ENCODE data around the gene COA8. TPM values are rescaled to one million over a fixed set of nuclear protein-coding genes. Genes with fewer than 3 reads are reported as not detected.
A peak's percentile ranks its signal among the peaks of the same experiment; 100 is the strongest.

Gene COA8
- total and polyA plus RNA-seq, 2 donors from 2014 or later, result 40.7 to 65.1 TPM

DNA sequence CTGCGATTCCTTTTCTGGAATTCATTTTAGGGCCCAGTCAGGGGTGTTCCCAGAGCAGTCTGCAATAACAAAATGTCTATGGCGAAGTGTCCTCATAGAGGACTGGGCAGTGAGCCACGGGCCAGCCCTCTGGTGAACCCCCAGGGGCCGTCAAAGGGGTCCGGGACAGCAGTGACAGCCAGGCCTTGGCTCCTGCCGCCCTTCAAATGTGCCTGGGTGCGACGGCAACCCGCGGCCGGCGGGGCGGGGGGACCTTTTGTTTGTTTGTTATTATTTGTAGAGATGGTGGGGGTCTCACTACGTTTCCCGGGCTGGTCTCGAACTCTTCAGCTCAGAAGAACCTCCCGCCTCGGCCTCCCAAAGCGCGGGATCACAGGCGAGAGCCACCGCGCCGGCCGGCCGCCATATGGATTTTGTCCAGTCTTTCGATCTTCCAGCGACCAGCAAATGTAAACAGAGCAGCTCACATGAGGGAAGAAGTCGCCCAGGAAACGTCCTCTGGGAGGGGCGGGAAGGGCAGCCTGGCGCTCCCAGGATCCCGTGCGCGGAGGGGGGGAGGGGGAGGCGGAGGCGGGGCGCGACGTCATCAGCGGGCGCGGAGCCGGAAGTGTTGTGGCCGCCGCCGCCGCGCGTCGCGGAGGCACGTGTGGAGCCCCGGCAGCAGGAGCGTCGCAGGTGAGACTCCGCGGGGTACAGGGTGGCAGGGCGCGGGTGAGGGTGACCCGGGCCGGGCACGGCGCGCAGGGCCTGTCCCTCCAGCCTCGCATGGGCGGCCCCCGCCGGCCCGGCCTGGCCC lies 34.0 kb upstream of the COA8 start, which contains the start of gene TRMT61A:
Gene TRMT61A (plus strand): TSS at position 610 of the 796 bp plus-strand sequence. CDS start 783 bp downstream, outside the sequence.
- FAIRE-seq (no peak), DNase-seq (peak; percentile 90 to 96 (median 95))
- TF ChIP-seq, protein P1, sequence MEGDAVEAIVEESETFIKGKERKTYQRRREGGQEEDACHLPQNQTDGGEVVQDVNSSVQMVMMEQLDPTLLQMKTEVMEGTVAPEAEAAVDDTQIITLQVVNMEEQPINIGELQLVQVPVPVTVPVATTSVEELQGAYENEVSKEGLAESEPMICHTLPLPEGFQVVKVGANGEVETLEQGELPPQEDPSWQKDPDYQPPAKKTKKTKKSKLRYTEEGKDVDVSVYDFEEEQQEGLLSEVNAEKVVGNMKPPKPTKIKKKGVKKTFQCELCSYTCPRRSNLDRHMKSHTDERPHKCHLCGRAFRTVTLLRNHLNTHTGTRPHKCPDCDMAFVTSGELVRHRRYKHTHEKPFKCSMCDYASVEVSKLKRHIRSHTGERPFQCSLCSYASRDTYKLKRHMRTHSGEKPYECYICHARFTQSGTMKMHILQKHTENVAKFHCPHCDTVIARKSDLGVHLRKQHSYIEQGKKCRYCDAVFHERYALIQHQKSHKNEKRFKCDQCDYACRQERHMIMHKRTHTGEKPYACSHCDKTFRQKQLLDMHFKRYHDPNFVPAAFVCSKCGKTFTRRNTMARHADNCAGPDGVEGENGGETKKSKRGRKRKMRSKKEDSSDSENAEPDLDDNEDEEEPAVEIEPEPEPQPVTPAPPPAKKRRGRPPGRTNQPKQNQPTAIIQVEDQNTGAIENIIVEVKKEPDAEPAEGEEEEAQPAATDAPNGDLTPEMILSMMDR (IDR thresholded peaks at IDR 0.05; ENCODE audit: borderline replicate concordance, extremely low read depth, insufficient read depth), result peak; percentile 9
- Histone ChIP-seq H3K9ac (ENCODE audit: low read length in 3 of 3) (peak within 1 kb of the TSS; percentile 22 to 84 (median 69)), H3K27me3 (ENCODE audit: control insufficient read depth, insufficient read depth, low read length) (no peaks in the 10 kb centered on the region), H3K4me3 (ENCODE audit: low read length in 3 of 3) (peak within 1 kb of the TSS; percentile 50 to 91 (median 66)), H3K4me1 (ENCODE audit: control insufficient read depth in 2 of 3, insufficient read depth in 2 of 3, low read depth in 1 of 3, low read length in 3 of 3) (peaks cover 0 to 44% (median 38%) of the 10 kb centered on the region in 3 donors), H3K9me3 (ENCODE audit: control insufficient read depth in 2 of 3, insufficient read depth in 1 of 3, low read length in 3 of 3) (no peaks in the 10 kb centered on the region), H3K36me3 (ENCODE audit: control insufficient read depth in 2 of 3, insufficient read depth in 3 of 3, low read length in 3 of 3) (no peaks in the 10 kb centered on the region), H3K27ac (ENCODE audit: low read depth in 2 of 2, low read length in 2 of 2) (peak within 1 kb of the TSS; percentile 95 to 96)
- intact Hi-C loops (cut with DNase I), result no loop called here

DNA sequence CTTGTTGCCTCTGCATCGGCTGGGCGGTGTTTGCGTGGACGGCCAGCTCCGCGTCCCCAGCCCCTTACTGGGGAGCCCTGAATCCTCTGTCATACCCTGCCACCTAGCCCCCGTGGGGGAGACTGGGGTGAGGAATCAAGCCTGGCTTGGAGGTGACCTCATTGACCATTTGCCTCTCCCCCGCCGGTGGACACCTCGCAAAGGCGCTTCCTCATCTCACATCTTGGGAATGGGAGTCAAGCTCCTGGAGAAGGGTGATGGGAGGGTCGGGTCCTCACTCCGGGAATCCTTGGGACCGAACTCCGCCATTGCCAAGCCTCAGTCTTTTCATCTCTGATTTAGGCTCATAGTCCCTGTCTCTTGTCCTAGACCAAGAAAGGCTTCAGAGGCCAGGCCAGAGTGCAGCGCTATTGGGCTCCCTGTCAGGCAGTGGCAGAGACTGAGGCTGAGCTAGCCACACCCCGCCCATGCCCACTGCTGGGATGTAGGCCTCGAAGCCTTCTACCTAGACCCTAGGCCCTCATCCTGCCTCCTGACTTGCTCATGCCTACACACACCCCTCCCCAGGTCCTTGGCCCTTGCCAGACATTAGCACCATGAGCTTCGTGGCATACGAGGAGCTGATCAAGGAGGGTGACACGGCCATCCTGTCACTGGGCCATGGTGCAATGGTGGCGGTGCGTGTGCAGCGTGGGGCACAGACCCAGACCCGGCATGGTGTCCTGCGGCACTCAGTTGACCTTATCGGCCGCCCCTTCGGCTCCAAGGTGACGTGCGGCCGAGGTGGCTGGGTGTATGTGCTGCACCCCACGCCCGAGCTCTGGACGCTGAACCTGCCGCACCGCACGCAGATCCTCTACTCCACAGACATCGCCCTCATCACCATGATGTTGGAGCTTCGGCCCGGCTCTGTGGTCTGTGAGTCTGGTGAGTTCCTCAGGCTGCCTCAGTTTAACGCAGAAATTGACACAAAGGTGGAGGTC lies 33.1 kb upstream of the COA8 start:
- DNase-seq (peak in 1 of 5 donors; percentile 71), FAIRE-seq (no peak)
- intact Hi-C loops (cut with DNase I), result no loop called here
- peak overlapping the region; percentile 50 to 91 (median 55) for H3K4me3 ChIP-seq (ENCODE audit: low read length in 3 of 3)
- no peaks in the 10 kb centered on the region for H3K27me3 ChIP-seq (ENCODE audit: control insufficient read depth, insufficient read depth, low read length)
- H3K36me3 ChIP-seq (ENCODE audit: control insufficient read depth in 2 of 3, insufficient read depth in 3 of 3, low read length in 3 of 3), result no peaks in the 10 kb centered on the region
- peak overlapping the region; percentile 74 to 95 for H3K27ac ChIP-seq (ENCODE audit: low read depth in 2 of 2, low read length in 2 of 2)
- H3K9me3 ChIP-seq (ENCODE audit: control insufficient read depth in 2 of 3, insufficient read depth in 1 of 3, low read length in 3 of 3), result no peaks in the 10 kb centered on the region
- peak overlapping the region; percentile 7 to 69 (median 15) for H3K9ac ChIP-seq (ENCODE audit: low read length in 3 of 3)
- TF ChIP-seq, protein P1 (IDR thresholded peaks at IDR 0.05; ENCODE audit: borderline replicate concordance, extremely low read depth, insufficient read depth), result no peak
- peaks cover 0 to 43% (median 30%) of the 10 kb centered on the region in 3 donors for H3K4me1 ChIP-seq (ENCODE audit: control insufficient read depth in 2 of 3, insufficient read depth in 2 of 3, low read depth in 1 of 3, low read length in 3 of 3)

DNA sequence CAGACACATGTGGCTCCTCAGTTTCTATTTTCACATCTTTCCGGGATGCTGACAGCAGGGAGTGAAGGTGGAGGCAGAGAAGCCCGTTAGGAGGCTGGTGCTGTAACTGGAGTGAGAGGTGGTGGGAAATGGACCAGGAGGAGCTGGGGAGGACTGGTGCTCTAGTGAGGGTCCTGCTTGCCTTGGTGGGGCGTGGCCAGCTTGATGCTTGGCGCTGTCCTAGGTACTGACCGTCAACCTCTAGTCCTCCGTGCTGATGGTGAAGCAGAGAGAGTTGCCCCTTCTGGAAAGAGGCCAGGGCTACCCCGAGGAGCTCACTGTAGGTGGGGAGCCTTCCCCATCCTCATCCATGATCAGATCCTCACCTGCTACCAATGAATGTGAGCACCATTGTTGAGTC lies 32.4 kb upstream of the COA8 start:
- H3K9ac ChIP-seq (ENCODE audit: low read length in 3 of 3), result no peak overlapping the region

More for the DNA sequence above, 32.4 kb upstream of the COA8 start:
- Histone ChIP-seq H3K36me3 (ENCODE audit: control insufficient read depth in 2 of 3, insufficient read depth in 3 of 3, low read length in 3 of 3) (no peaks in the 10 kb centered on the region), H3K4me1 (ENCODE audit: control insufficient read depth in 2 of 3, insufficient read depth in 2 of 3, low read depth in 1 of 3, low read length in 3 of 3) (peaks cover 0 to 39% (median 24%) of the 10 kb centered on the region in 3 donors), H3K27ac (ENCODE audit: low read depth in 2 of 2, low read length in 2 of 2) (no peak overlapping the region), H3K4me3 (ENCODE audit: low read length in 3 of 3) (no peak overlapping the region), H3K9me3 (ENCODE audit: control insufficient read depth in 2 of 3, insufficient read depth in 1 of 3, low read length in 3 of 3) (no peaks in the 10 kb centered on the region), H3K27me3 (ENCODE audit: control insufficient read depth, insufficient read depth, low read length) (no peaks in the 10 kb centered on the region)
- DNase-seq (peak in 2 of 5 donors; percentile 66 to 72), FAIRE-seq (no peak)
- TF ChIP-seq, protein P1 (IDR thresholded peaks at IDR 0.05; ENCODE audit: borderline replicate concordance, extremely low read depth, insufficient read depth), result no peak
- intact Hi-C loops (cut with DNase I), result no loop called here

Data from kidney (tissue), 14 donors.